GM21367 (cell line): ENCODE results near the gene ADGRG3.

Source experiments
- ATAC-seq: cut with Tn5 transposase; IDR thresholded peaks from one replicate; pipeline ENCODE4 v1.9.1; 2021; ENCODE audit not compliant: unreplicated experiment

ADGRG3 gene, protein sequence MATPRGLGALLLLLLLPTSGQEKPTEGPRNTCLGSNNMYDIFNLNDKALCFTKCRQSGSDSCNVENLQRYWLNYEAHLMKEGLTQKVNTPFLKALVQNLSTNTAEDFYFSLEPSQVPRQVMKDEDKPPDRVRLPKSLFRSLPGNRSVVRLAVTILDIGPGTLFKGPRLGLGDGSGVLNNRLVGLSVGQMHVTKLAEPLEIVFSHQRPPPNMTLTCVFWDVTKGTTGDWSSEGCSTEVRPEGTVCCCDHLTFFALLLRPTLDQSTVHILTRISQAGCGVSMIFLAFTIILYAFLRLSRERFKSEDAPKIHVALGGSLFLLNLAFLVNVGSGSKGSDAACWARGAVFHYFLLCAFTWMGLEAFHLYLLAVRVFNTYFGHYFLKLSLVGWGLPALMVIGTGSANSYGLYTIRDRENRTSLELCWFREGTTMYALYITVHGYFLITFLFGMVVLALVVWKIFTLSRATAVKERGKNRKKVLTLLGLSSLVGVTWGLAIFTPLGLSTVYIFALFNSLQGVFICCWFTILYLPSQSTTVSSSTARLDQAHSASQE

DNA sequence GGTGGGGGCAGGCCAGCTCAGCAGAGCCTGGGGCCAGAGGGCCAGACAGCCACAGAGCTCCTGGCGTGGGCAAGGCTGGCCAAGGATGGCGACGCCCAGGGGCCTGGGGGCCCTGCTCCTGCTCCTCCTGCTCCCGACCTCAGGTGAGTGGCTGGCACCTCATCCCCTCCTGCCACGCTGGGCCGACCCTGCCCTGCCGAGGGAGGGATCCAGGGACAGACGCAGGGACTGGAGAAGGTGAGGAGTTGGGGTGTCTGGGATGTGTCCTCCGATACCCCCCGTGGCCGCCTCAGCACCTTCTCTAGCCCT is at the start of gene ADGRG3:
ADGRG3 (plus strand) TSS at position 44 of the 309 bp plus-strand sequence; CDS start at position 86, 42 bp downstream.
- no peak for ATAC-seq

GRCh38 chr16:57619133-57619605 is 48.9 kb upstream of the ADGRG3 start:
- ATAC-seq = no peak

DNA sequence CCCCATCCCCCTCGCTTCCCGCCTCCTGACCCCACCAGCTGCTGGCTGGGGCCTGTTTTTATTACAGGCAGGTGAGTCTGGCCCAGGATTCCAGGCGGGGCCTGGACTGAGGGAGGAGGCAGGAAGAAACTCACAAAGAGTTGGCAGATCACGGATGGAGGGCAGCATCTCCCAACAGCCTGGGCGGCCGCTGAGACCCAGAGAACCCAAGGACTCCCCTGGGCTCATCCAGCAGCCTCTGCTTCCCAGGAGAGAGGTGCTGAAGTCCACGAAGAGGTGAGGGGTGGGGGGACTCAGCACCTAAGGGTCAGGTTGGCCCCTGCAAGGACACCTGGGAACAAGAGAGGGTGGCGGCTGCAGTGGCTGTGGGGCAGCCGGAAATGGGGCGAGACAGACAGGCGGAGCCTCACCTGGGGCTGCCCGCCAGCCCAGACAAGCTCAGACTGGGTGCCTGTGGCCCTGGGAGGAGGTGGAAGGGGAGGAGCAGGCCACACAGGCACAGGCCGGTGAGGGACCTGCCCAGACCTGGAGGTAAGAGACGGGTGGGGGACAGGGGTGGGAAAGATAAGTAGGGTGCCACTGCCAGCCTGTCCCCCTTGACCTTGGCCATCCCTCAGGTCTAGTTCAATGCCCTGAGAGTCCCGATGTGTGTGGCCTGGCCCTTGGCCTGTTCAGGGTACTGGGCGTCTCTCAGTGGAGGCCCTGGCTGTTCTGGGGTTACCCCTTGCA is 48.3 kb upstream of the ADGRG3 start:
- ATAC-seq = no peak

GRCh38 chr16:57620335-57621231 is 47.5 kb upstream of the ADGRG3 start:
- no peak for ATAC-seq

- no peak for ATAC-seq
These were observed 46.4 kb upstream of the ADGRG3 start for GRCh38 chr16:57621521-57622271.

- ATAC-seq = no peak
These were observed 45.5 kb upstream of the ADGRG3 start for GRCh38 chr16:57622361-57623250.

DNA sequence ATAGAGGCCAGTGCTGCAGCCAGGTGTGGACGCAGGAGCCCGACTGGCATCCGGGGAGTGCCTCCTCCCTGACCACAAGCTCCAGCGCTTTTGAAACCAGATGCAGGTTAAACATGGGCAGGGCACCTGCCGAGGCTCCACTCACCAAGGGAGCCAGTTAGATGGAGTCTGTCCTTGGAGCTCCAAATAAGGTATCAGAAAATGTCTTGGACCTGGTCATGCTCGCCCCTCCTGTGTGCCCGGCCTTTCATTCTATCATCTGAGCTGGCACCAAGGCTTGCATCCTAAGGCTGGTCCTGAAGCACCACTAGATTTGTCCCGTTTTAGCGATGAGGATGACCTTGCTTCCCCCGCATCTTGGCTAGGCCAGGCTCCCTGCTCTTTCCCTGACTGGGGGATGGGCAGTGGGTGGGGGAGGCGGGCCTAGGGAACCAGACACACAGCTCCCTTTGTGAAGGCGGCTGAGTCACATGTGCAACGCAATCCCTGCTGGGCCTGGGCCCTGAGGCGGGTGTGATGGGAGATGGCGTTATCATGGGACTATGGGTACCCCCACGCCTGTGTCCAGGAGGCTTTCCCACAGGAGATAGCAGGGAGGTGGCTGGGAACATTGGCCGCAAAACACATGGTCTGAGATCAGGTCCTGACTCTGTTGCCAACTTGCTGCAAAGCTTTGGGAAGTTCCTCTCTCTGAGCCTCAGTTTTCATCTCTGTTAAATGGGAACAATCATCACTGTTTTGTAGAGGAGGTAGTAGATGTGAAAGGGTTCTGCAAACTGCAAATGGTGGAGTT is 44.7 kb upstream of the ADGRG3 start:
- no peak for ATAC-seq

- no peak for ATAC-seq
These were observed 43.9 kb upstream of the ADGRG3 start for GRCh38 chr16:57624044-57624688.

DNA sequence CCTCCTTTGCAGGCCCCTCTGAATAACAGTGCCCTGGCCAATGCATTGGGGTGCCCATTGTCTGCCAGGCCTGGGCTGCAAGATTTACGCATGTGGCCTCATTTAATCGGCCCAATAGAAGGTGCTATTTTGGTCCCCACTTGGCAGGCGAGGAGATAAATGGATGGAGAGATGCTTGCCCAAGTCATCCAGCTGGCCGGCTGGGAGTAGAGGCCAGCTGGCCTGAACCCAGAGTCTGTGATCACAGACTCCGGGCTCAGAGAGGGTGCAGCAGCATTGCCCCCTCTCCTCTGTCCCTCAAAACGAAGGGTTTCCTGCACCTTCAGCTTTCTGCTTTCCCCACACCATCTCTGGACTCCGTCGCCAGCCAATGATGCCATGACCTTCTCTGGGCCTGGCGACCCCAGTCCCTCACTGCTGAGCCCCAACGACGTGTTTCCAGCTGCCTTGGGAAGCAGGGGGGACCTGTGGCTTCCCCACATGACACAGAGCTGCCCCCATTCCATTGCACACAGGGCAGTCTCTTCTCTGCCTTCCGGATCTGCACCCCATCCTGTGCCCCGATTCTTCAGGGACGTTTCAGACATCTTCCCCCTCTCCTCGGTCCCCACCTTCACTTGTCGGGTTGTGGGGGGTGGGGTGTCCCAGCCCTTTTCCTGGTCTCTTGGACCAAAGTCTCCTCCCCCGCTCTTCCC is 43.2 kb upstream of the ADGRG3 start:
- ATAC-seq = no peak

GRCh38 chr16:57626420-57627170 is 41.5 kb upstream of the ADGRG3 start:
- no peak for ATAC-seq

DNA sequence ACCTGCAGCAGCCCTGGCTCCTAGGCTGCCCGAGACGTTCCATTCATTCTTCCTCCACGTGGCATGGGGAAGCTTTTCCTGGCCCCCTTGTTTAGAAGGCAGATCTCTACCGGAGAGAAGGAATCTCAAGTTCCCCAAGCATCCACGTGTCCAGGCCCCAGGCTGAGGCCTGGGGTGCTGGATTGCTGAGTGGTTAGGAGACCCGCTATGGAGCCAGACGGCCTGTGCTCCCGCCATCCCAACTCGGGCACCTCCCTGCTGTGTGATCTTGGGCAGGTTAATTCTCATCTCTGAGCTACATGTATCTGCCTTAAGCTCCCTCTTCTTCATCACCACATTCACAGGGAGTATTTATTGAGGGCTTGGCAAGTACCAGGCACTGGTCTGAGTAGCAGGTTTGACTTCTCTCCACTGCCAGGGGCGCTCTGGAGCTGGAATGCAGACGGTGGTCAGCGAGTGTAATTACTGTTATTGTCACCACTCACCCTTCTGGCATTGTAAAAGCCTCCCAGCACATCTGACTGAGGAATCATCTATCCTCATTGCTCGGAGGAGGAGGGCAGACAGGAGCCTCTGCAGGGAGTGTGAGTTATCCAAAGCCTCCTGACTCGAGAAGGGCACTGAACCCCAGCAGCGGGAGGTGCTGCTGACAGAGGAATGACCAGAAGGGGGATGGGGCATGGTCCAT is 40.8 kb upstream of the ADGRG3 start:
- ATAC-seq = no peak

- ATAC-seq = no peak
These were observed 39.9 kb upstream of the ADGRG3 start, which contains the start of gene ADGRG1 for GRCh38 chr16:57628008-57628781. Gene ADGRG1, plus strand, starts transcription at chr16:57628630. Its CDS starts 21,658 bp downstream, at chr16:57650288.

- no peak for ATAC-seq
These were observed 39.3 kb upstream of the ADGRG3 start for GRCh38 chr16:57628783-57629293.

DNA sequence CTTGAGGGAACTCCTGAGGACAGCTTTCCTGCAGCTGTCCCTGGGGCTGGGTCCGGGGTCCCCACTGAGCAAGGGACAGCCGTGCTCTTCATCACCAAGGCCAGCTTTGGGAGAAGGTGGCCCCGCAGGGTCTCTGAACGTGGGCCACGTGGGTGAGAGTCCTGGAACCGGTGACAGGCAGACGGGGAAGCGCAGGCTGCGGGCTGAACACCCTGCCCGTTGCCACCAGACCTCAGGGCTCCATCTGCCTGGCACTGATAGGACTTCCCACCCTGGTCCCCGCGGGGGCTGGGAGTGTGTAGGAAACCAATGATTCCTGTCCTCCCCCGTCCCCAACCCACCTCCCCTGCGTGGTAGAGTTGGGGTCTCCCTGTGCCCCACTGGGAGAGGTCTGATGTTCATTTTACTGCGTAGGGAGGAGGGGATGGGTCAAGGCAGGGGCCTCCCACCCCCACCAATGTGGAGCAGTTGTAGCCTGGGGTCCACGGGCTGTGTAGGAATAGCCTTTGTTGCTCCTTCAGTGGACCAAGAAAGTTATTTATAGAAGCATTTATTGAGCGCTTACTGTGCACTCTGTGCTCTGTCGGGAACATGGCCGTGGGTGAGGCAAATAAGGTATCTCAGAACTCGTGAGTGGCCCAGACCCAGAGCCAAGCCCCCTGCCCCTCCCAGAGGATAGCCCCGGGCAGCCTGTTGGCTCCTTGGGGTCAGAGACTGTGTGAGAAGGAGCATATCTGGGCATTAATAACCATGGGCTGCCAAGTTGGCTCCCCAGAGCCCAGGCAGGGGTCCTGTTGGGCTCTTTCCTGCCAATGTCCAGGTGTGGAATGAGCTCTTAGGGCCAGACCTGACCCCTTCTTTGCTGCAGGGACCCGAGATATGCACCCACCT is 38.3 kb upstream of the ADGRG3 start:
- no peak for ATAC-seq
